ENCODE measurements around the gene STK4. TPM values are rescaled to one million over a fixed set of nuclear protein-coding genes. Genes with fewer than 3 reads are reported as not detected.

Gene STK4
- total and polyA plus RNA-seq, 2 of the 4 experiments (the other 2 are of a cell fraction) = 10.2 to 22.2 TPM

DNA sequence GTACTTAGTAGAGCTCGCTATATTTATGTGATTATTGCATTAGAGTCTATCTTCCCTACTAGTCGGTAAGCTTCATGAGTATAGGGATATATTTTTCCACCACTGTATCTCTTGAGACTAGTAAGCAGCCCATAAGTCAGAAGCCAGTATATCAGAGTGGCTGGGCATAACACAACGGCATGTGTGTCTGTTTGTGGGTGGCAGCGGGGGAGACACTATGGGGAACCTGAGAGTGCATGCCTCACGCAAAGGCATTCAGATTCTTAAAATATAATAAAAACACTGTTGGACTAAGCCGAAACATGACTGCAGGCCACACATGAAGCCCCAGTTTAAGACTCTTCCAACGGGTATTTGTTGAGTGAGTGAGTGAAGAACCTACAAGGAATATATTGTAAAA lies 126.6 kb downstream of the STK4 start:
- Histone ChIP-seq H3K56ac (ENCODE audit: extremely low read depth, insufficient read depth, low read length) (no peak overlapping the region), H2BK120ac (ENCODE audit: low read depth, low read length) (no peak overlapping the region), H3K4me1 (ENCODE audit: control insufficient read depth, insufficient read depth, low read length) (peaks cover 8% of the 10 kb centered on the region; the same call in 1 of the 2 replicates), H2AK5ac (ENCODE audit: low read depth, low read length) (no peak overlapping the region), H3K4me2 (ENCODE audit: low read depth, low read length) (no peak overlapping the region), H3K18ac (ENCODE audit: low read depth, low read length) (no peak overlapping the region), H3K27ac (ENCODE audit: insufficient read depth, low read length) (no peak overlapping the region), H4K5ac (ENCODE audit: low read depth, low read length) (no peak overlapping the region), H2BK5ac (ENCODE audit: low read depth, low read length, poor library complexity, severe bottlenecking) (no peak overlapping the region), H3K9ac (ENCODE audit: low read depth, low read length) (no peak overlapping the region), H3K4me3 (ENCODE audit: insufficient read depth, low read depth, low read length) (no peak overlapping the region), H3K27me3 (ENCODE audit: control insufficient read depth, insufficient read depth, low read length) (peaks cover 10% of the 10 kb centered on the region), H3K23ac (ENCODE audit: low read depth, low read length) (no peak overlapping the region), H3K36me3 (ENCODE audit: control insufficient read depth, insufficient read depth, low read length) (no peaks in the 10 kb centered on the region), H2BK15ac (ENCODE audit: low read depth, low read length) (no peak overlapping the region; the same call in 2 of the 3 replicates), H3K4ac (ENCODE audit: low read depth, low read length) (no peak overlapping the region), H4K91ac (ENCODE audit: insufficient read depth, low read depth, low read length) (no peak overlapping the region; the same call in 1 of the 2 replicates), H3K14ac (replicated peaks; ENCODE audit: low read depth, low read length) (no peak overlapping the region), H3K79me1 (ENCODE audit: low read depth in 1 of 2, low read length in 2 of 2) (no peaks in the 10 kb centered on the region), H2BK20ac (ENCODE audit: low read depth, low read length) (no peak overlapping the region), H3K9me1 (ENCODE audit: insufficient read depth, low read length) (no peaks in the 10 kb centered on the region; the same call in 1 of the 2 replicates), H3K9me3 (ENCODE audit: control insufficient read depth, insufficient read depth, low read length) (0 out of 2 replicates have a peak, but pooled peaks cover 1% of the 10 kb centered on the region), H4K20me1 (ENCODE audit: insufficient read depth, low read length) (no peaks in the 10 kb centered on the region), H2AFZ (replicated peaks; ENCODE audit: low read length, poor library complexity) (no peak overlapping the region), H2AK9ac (replicated peaks; ENCODE audit: low read depth, low read length, poor library complexity) (no peak overlapping the region), H4K8ac (ENCODE audit: low read depth in 2 of 2, low read length in 2 of 2) (no peak overlapping the region)
- ChIA-PET CTCF (interaction anchor here (0.7 kb wide), 1 partner anchor 73 kb away, joined by 3 read pairs; no protein-coding TSS in a partner anchor), POLR2A (ENCODE audit: unreplicated experiment) (no interaction called here)
- no CpG with 5 or more reads among the region's 7 CpGs for WGBS, 2 experiments (ENCODE audit: extremely low coverage in 2 of 2, insufficient read length in 1 of 2)
- dilution Hi-C loops (cut with HindIII; ENCODE audit: low sequenced_read_pairs, unreplicated experiment) (no loop called here), intact Hi-C loops (cut with micrococcal nuclease) (loop anchor here (10.0 kb wide), 1 partner anchor 682 kb away; no protein-coding TSS in a partner anchor), in situ Hi-C loops (cut with MboI; ENCODE audit: low sequenced_read_pairs) (no loop called here)
- BruUV-seq (replicated peaks) = no TSS peak
- TF ChIP-seq NFE2L2 (IDR thresholded peaks at IDR 0.05; ENCODE audit: low read depth, low read length) (no peak), MAFK (IDR thresholded peaks at IDR 0.05; ENCODE audit: low read depth, low read length) (no peak), SMC3 (IDR thresholded peaks at IDR 0.05; ENCODE audit: low read depth, low read length) (no peak), RAD21 (IDR thresholded peaks at IDR 0.05; ENCODE audit: low read length) (no peak), POLR2A (IDR thresholded peaks at IDR 0.05; ENCODE audit: low read depth, low read length) (no peak)
- DNase-seq (no peak), ATAC-seq (ENCODE audit: low read depth) (no peak)
